ENCODE measurements around the gene BUD23. TPM values are rescaled to one million over a fixed set of nuclear protein-coding genes. Genes with fewer than 3 reads are reported as not detected.

Gene BUD23
- total RNA-seq, 2 donors from 2014 or later: 58.9 to 60.9 TPM

GRCh38 chr7:73667344-73668102 is 15.9 kb upstream of the BUD23 start, which contains the start of gene VPS37D:
TSS of gene VPS37D (plus strand) at chr7:73667831. CDS start at chr7:73667959, 128 bp downstream.
- DNase-seq (ENCODE audit: low spot score): peak; percentile 77

GRCh38 chr7:73668103-73668885 is 15.1 kb upstream of the BUD23 start:
- Histone ChIP-seq H3K27ac (no peak overlapping the region), H3K27me3 (no peaks in the 10 kb centered on the region)
- DNase-seq (ENCODE audit: low spot score): no peak

More at GRCh38 chr7:73667344-73668102, 15.9 kb upstream of the BUD23 start, which contains the start of gene VPS37D:
- Histone ChIP-seq H3K27me3 (no peaks in the 10 kb centered on the region), H3K4me3 (peak within 1 kb of the TSS; percentile 59 to 60), H3K4me1 (peaks cover 0 to 13% of the 10 kb centered on the region in 2 donors), H3K36me3 (no peaks in the 10 kb centered on the region), H3K27ac (no peak within 1 kb of the TSS), H3K9me3 (no peaks in the 10 kb centered on the region)
- TF ChIP-seq CTCF (IDR thresholded peaks at IDR 0.05): peak; percentile 82 to 98

GRCh38 chr7:73668886-73669230 is 14.5 kb upstream of the BUD23 start:
- Histone ChIP-seq H3K36me3 (no peaks in the 10 kb centered on the region), H3K4me3 (peak overlapping the region; percentile 59 to 60), H3K9me3 (no peaks in the 10 kb centered on the region), H3K27ac (no peak overlapping the region), H3K27me3 (no peaks in the 10 kb centered on the region), H3K4me1 (peaks cover 0 to 13% of the 10 kb centered on the region in 2 donors)
- no peak for TF ChIP-seq CTCF (IDR thresholded peaks at IDR 0.05)
- DNase-seq (ENCODE audit: low spot score): no peak

More at GRCh38 chr7:73668103-73668885, 15.1 kb upstream of the BUD23 start:
- Histone ChIP-seq H3K9me3 (no peaks in the 10 kb centered on the region), H3K4me3 (peak overlapping the region; percentile 59 to 60), H3K36me3 (no peaks in the 10 kb centered on the region), H3K4me1 (peaks cover 0 to 13% of the 10 kb centered on the region in 2 donors)
- no peak for TF ChIP-seq CTCF (IDR thresholded peaks at IDR 0.05)

GRCh38 chr7:73669288-73669701 is 14.1 kb upstream of the BUD23 start:
- Histone ChIP-seq H3K4me3 (no peak overlapping the region), H3K4me1 (peaks cover 0 to 13% of the 10 kb centered on the region in 2 donors), H3K27ac (no peak overlapping the region), H3K9me3 (no peaks in the 10 kb centered on the region), H3K36me3 (no peaks in the 10 kb centered on the region), H3K27me3 (no peaks in the 10 kb centered on the region)
- no peak for DNase-seq (ENCODE audit: low spot score)
- no peak for TF ChIP-seq CTCF (IDR thresholded peaks at IDR 0.05)

GRCh38 chr7:73669858-73670385 is 13.5 kb upstream of the BUD23 start:
- Histone ChIP-seq H3K27ac (no peak overlapping the region), H3K4me1 (peaks cover 0 to 13% of the 10 kb centered on the region in 2 donors), H3K27me3 (no peaks in the 10 kb centered on the region), H3K9me3 (no peaks in the 10 kb centered on the region), H3K4me3 (no peak overlapping the region), H3K36me3 (no peaks in the 10 kb centered on the region)
- no peak for TF ChIP-seq CTCF (IDR thresholded peaks at IDR 0.05)
- DNase-seq (ENCODE audit: low spot score): no peak

Measured in right atrium auricular region (tissue), 2 donors.